ENCODE data around the gene SIK3. TPM values are rescaled to one million over a fixed set of nuclear protein-coding genes. Genes with fewer than 3 reads are reported as not detected.
"Not testable (repeated sequence)": the region's sequence is repeated elsewhere in the genome, so short reads cannot be mapped to it uniquely, and the experiment has no call there.

Gene SIK3
- total RNA-seq, 1 donor from 2014 or later = 12.3 TPM

DNA sequence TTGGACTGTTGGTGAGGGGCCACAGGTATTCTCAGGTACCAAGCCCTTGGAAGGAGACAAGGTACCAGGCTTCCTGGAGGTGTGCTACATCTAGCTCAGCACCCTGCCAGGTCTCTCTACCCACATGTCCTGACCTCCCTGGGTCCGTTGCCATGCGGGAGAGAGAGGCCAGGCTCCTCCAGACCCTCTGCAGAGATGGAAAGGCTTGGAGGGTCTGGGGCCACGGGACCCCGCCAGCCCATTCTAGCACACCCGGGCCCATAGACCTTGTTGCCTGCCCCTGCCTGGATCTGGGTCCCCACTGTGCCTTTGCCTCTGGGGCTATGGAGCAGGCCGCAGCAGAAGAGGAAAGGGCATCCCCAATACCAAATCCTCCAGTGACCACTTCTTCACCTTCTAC lies 270.8 kb downstream of the SIK3 start:
- no peak for DNase-seq (ENCODE audit: low spot score)

- no peak for DNase-seq (ENCODE audit: low spot score)
Measured at GRCh38 chr11:116826751-116827431, 271.3 kb downstream of the SIK3 start.

GRCh38 chr11:116825854-116826750 lies 272.1 kb downstream of the SIK3 start:
- DNase-seq (ENCODE audit: low spot score) = no peak

GRCh38 chr11:116825434-116825833 lies 272.8 kb downstream of the SIK3 start:
- DNase-seq (ENCODE audit: low spot score) = no peak

DNA sequence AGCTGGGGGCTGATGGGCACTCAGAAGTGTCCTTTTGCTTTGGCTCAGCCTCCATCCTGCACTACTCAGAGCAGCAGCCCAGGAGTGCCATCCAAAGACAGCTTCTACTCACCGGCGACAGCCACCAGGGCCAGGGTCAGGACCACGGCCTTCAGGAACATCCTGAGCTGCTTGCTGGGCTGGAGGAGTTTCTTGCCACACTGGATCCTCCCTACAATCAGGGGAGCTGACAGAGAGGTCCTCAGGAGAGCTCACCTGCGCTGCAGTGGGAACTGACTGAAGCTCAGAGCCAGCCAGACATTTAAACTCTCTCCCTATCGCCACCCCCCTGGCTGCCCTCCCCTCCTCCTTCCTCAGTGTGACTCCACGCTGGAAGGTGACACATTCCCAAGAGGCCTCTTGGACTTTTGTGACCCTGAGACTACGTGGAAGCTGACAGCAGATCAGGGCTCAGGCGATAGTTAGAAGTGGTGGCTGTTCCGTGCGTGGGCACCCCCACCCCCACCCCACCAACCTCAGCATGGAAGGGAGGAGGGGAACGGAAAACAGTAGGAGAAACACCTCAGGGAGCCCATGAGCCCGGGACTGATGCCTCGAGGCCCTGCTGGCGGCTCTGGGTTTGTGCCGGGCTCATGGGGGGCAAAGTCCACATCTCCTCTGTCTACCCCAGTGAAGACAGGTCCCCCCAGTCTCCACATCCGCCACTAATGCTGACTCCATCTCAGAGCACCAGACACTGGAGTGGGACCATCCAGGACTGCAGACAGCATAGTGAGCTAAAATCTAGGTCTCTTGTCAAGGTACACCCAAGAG lies 275.0 kb downstream of the SIK3 start, which contains the start of gene APOA4:
Gene APOA4 (minus strand): TSS at position 274 of the 813 bp plus-strand sequence. CDS start 113 bp downstream, at position 161.
- DNase-seq (ENCODE audit: low spot score) = no peak

- DNase-seq (ENCODE audit: low spot score) = no peak
Measured at GRCh38 chr11:116822575-116822974, 275.7 kb downstream of the SIK3 start.

GRCh38 chr11:116821050-116821918 lies 276.9 kb downstream of the SIK3 start:
- no peak for DNase-seq (ENCODE audit: low spot score)

- no peak for DNase-seq (ENCODE audit: low spot score)
Measured at GRCh38 chr11:116819049-116819448, 279.2 kb downstream of the SIK3 start.

- no peak for DNase-seq (ENCODE audit: low spot score)
Measured at GRCh38 chr11:116814502-116814901, 283.7 kb downstream of the SIK3 start.

GRCh38 chr11:116813781-116814471 lies 284.3 kb downstream of the SIK3 start:
- DNase-seq (ENCODE audit: low spot score) = no peak

DNA sequence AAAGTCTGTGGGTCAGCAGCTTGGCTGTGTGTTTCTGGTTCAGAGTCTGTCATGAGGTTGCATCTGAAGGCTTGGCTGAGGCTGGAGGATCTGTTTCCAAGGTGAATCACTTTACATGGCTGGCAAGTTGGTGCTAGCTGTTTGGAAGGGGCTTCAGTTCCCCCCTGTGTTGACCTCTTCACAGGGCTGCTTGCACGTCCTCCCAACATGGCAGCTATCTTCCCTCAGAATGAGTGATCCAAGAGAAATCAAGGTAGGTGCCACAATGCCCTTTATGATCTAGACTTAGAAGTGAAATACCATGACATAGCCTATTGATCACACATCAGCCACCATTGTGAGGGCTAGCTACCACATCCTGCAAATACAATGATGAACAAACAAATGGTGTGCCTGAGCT lies 285.1 kb downstream of the SIK3 start:
- DNase-seq (ENCODE audit: low spot score) = no peak

DNA sequence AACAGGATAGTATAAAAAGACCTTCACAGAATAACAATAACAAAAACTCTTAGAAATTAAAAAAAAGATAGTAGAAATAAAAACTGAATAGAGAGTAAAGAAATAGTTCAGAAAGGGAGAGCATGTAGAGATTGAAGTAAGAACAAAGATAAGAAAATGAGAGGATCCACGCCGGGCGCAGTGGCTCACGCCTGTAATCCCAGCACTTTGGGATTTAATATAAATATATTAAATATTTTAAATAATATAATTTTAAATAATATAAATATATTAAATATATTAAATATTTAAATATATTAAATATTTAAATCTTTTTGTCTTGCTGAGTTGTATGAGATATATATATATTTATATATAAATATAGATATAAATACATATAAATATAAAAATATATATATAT lies 286.1 kb downstream of the SIK3 start:
- DNase-seq (ENCODE audit: low spot score) = no peak

DNA sequence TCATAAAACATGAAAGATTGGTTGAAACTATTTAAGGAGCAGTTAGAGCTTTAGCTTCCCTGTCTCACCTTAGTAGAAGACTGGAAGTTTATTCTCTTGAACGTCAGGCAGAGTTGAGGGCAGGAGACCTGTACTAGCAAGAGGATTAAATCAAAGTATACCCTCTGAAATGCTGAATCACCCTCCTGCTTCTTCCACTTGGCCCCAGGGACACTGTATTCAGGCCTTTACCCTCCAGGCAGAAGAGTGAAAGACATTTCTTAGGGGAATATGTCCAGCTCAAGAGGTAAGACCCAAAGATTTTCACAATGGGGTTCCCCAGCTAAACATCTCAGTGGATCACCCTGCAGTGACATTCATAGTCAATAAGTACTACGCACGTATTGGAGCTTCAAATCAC lies 287.0 kb downstream of the SIK3 start:
- DNase-seq (ENCODE audit: low spot score) = no peak

DNA sequence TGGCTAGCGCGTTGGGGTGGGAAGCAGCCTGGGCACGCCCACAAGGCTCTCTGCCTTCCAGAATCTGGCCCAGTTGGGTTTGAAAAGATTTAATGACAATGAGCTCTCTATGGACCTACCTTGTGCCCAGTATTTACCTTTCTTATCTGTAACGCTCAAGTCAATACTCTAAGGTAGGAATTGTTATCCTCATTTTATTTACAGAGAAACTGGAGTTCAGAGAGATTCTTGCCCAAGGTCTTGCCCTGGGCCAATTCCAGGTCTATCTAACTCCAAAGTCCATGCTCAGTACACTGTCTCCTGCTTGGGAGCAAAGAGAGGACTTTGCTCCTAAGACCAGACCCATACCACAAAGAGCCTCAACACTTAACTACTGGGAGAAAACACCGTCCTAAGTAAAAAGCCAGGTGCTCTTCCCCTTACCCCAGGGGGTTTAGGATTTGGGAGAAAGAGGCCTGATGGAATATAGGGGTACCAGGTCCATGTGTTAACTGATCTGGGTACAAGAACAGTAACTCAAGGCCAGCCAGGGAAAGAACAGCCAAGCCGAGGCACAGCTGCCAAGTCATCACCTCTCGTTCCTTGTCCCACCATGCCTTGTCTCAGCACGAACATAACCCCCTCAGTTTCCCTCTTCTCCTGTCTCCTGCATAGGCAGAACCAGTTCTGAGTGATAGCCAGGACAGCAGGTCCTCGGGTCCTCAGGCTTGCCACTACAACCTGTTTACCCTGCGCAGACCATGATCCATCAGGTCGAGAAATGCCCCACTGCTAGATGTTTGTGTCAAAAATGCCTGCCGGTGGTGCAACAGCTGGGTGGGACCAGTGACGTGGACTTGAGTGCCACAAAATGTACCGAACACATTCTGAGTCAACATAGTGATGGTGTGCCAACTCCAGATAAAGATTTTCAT lies 289.7 kb downstream of the SIK3 start:
- no peak for DNase-seq (ENCODE audit: low spot score)

GRCh38 chr11:116807601-116808261 lies 290.5 kb downstream of the SIK3 start:
- no peak for DNase-seq (ENCODE audit: low spot score)

DNA sequence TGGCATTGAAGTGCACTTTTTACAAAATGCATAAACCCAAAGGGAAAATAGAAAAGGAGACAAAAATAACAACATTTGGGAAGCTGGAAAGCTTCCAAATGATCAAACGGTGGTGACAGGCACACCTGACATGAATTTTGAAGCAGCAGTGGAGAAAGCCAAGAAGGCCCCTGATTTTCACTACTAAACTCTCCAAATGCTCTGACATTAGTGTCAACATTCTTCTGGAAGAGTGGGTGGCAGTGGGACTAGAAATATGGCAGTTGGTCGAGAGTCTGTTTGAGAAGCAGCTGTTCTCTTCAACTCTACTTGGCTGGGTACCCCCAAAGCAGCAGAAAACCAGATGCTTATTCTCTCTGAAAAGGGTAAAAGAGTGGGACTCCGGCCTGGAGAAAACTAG lies 294.2 kb downstream of the SIK3 start:
- no peak for DNase-seq (ENCODE audit: low spot score)

DNA sequence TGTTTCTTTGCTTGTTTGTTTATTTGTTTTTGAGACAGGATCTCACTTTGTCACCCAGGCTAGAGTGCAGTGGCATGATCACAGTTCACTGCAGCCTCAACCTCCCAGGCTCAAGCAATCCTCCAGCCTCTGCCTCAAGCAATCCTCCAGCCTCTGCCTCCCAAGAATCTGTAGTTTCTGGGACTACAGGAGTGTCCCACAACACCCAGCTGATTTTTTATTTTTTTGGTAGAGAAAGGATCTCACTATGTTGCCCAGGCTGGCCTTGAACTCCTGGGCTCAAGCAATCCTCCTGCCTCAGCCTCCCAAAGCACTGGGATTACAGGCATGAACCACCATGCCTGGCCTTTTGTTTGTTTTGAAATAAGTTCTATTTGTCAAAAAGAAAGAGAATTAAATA lies 296.6 kb downstream of the SIK3 start:
- not testable (repeated sequence) for DNase-seq (ENCODE audit: low spot score)

DNA sequence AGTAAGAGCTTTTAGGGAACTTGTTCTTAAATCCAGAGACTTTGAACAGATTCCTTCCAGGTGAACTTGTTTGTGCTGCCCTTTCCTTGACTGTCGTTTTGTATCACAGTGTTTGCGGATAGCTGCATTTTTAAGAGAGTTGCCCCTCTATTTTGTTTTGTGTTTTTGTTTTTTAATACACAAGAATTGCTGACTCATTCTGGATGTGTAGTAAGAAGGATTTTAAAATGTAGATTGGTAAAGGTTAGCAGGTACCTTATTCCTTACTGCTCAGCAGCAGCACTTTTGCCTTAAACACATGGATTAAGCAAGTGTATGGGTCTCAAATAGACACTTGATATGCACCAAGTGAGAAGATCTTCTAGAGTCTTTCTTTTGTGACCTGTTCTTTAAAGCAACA lies 297.6 kb downstream of the SIK3 start:
- no peak for DNase-seq (ENCODE audit: low spot score)

GRCh38 chr11:116798368-116798767 lies 299.9 kb downstream of the SIK3 start:
- no peak for DNase-seq (ENCODE audit: low spot score)

Data from umbilical cord (tissue), 2 donors.